ENCODE measurements around the gene SYT2.
"Not testable (repeated sequence)": the region's sequence is repeated elsewhere in the genome, so short reads cannot be mapped to it uniquely, and the experiment has no call there.

Gene SYT2

DNA sequence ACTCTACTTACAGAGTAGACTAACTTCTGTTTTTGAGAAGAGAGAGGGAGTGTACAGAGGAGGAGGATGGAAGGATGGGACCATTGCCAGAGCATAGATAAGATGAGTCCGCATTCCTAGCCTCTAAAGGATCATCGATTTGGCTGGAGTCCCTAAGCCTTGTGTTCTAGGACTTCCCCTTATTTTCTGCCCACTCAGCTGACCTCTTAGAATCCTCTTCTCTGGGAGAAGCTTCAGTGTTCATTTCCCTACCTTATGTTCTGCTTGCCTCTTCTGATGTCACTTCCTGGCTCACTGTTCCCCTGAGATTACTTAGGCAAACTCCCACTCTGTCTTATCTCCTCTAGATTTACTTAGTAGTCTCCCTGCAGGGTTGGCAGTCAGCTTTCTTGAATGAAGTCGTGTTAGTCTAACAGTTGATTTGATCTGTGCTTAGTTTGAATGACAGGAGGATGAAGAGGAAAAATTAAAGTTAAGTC is 156.7 kb downstream of the SYT2 start:
- intact Hi-C loops (cut with DNase I; ENCODE audit: low total_unique reads), result no loop called here
- no peaks in the 10 kb centered on the region for H3K36me3 ChIP-seq
- H3K27me3 ChIP-seq, result no peaks in the 10 kb centered on the region
- H3K9me3 ChIP-seq, result no peaks in the 10 kb centered on the region
- H3K4me1 ChIP-seq, result peaks cover 0 to 96% (median 49%) of the 10 kb centered on the region in 4 donors
- TF ChIP-seq, protein P1, sequence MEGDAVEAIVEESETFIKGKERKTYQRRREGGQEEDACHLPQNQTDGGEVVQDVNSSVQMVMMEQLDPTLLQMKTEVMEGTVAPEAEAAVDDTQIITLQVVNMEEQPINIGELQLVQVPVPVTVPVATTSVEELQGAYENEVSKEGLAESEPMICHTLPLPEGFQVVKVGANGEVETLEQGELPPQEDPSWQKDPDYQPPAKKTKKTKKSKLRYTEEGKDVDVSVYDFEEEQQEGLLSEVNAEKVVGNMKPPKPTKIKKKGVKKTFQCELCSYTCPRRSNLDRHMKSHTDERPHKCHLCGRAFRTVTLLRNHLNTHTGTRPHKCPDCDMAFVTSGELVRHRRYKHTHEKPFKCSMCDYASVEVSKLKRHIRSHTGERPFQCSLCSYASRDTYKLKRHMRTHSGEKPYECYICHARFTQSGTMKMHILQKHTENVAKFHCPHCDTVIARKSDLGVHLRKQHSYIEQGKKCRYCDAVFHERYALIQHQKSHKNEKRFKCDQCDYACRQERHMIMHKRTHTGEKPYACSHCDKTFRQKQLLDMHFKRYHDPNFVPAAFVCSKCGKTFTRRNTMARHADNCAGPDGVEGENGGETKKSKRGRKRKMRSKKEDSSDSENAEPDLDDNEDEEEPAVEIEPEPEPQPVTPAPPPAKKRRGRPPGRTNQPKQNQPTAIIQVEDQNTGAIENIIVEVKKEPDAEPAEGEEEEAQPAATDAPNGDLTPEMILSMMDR (IDR thresholded peaks at IDR 0.05), result no peak
- H3K27ac ChIP-seq, result peak overlapping the region; percentile 73 to 95
- DNase-seq, result no peak
- peak overlapping the region in 1 of 2 donors; percentile 16 for H3K4me3 ChIP-seq

DNA sequence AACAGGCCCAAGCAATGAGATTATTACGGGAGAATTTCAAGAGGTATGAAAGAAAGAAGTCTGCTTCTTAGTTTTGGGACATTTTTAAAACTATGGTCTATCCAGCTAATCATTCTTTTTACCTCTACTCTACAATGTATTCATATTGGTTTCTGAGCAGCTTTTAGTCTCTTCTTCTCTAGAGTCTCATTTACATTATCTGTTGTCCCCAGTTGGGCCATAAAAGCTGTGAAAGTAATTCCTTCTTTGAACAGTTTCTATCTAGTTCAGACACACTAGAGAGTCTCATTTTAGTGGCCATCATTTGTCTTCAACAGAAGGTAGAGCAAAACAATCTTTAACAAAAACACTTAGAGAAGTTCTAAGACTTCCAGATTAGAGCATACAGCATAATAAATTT is 157.2 kb downstream of the SYT2 start:
- H3K27me3 ChIP-seq; intact Hi-C loops (cut with DNase I; ENCODE audit: low total_unique reads); H3K36me3 ChIP-seq; H3K9me3 ChIP-seq; DNase-seq; H3K4me3 ChIP-seq: not testable (repeated sequence)
- Histone ChIP-seq H3K4me1 (peaks cover 0 to 96% (median 51%) of the 10 kb centered on the region in 4 donors), H3K27ac (peak overlapping the region; percentile 73 to 95)

DNA sequence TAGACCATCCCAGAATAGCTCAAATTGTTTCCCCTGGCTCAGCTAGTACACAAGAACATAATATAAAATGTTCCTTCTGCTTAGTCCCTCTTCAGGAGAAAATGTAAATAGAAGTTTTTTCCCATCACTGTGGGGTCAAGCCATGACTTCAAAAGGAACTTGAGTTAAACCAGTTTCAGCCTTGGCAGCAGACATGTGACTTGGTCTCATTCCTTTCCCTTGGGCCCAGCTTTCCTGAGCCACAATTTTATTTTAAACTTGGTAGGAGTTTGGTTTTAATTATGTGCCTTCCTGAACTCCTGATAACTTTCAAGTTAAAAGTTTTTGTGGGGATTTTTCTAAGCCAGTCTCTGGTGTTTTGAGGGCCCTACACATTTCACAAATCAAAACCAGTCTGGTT is 157.6 kb downstream of the SYT2 start:
- peaks cover 0 to 96% (median 52%) of the 10 kb centered on the region in 4 donors for H3K4me1 ChIP-seq
- intact Hi-C loops (cut with DNase I; ENCODE audit: low total_unique reads), result not testable (repeated sequence)

DNA sequence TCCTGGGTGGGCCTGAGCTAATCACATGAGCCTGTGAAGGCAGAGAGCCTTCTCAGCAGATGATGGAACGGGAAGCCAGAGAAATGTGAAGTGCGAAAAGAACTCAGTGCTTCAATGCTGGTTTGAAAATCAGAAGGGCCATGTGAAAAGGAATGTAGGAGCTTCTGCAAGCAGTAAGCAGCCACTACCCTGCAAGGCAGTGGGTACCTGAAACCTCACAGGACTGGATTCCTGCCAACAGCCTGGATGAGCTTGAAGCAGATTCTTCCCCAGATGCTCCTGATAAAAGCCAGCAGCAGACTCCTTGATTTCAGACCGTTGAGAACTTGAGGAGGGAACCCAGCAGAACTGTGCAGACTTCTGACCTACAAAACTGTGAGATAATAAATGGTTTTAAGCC is 158.6 kb downstream of the SYT2 start:
- TF ChIP-seq, protein P1 (IDR thresholded peaks at IDR 0.05), result no peak
- intact Hi-C loops (cut with DNase I; ENCODE audit: low total_unique reads), result no loop called here
- Histone ChIP-seq H3K4me3 (peak overlapping the region in 1 of 2 donors; percentile 16), H3K27ac (peak overlapping the region; percentile 73 to 95), H3K9me3 (no peaks in the 10 kb centered on the region), H3K27me3 (no peaks in the 10 kb centered on the region), H3K36me3 (no peaks in the 10 kb centered on the region), H3K4me1 (peaks cover 0 to 96% (median 47%) of the 10 kb centered on the region in 4 donors)
- DNase-seq, result no peak

More for the DNA sequence above, 157.6 kb downstream of the SYT2 start:
- DNase-seq, H3K36me3 ChIP-seq, H3K27me3 ChIP-seq, H3K4me3 ChIP-seq, H3K9me3 ChIP-seq: not testable (repeated sequence)
- H3K27ac ChIP-seq, result peak overlapping the region; percentile 73 to 95

DNA sequence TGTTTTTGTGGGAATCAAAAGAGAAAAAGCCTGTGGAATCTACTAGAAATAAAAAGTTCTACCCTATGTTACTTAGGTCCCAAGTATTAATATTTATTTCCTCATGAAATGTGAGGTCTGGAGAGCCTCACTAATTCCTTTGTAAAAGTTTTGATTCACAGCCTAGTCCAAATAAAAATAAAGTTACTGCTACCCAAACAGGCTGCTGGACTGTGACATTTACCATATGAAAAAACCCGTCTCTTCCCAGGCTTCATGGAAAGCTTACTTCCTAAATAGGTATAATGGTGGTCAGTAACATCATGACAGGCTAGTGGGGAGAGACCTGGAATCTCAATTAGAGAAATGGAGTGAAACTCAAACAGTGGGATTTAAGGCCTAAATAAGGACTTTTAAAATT is 160.2 kb downstream of the SYT2 start:
- intact Hi-C loops (cut with DNase I; ENCODE audit: low total_unique reads); H3K9me3 ChIP-seq; H3K27me3 ChIP-seq; DNase-seq; H3K36me3 ChIP-seq: not testable (repeated sequence)
- Histone ChIP-seq H3K4me3 (peak overlapping the region in 1 of 2 donors; percentile 18), H3K4me1 (peaks cover 0 to 95% (median 44%) of the 10 kb centered on the region in 4 donors), H3K27ac (peak overlapping the region; percentile 83 to 95)

DNA sequence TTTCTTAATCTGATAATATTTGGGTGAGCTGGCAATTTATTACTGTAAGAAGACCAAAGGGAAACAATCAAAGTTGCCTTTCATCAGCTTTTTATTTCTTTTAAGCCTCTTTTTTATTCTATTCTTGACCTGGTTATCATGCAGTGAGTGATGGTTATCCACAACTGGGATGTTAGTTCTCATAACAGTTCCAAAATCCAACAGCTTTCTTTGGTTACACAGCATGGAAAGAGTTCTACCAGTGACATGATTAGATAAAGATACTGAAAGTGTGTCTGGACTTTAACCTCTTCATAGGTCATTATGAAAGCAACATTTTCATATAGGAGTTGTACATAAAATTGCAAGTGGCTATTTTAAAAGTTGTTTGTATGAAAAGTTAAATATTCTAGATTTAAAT is 163.0 kb downstream of the SYT2 start:
- H3K27ac ChIP-seq, result peak overlapping the region; percentile 83 to 95
- TF ChIP-seq, protein P1 (IDR thresholded peaks at IDR 0.05), result no peak
- no peaks in the 10 kb centered on the region for H3K27me3 ChIP-seq
- intact Hi-C loops (cut with DNase I; ENCODE audit: low total_unique reads), result no loop called here
- peak overlapping the region; percentile 67 to 69 for H3K4me3 ChIP-seq
- no peaks in the 10 kb centered on the region for H3K9me3 ChIP-seq
- peaks cover 0 to 76% (median 27%) of the 10 kb centered on the region in 4 donors for H3K4me1 ChIP-seq
- DNase-seq, result no peak
- no peaks in the 10 kb centered on the region for H3K36me3 ChIP-seq

DNA sequence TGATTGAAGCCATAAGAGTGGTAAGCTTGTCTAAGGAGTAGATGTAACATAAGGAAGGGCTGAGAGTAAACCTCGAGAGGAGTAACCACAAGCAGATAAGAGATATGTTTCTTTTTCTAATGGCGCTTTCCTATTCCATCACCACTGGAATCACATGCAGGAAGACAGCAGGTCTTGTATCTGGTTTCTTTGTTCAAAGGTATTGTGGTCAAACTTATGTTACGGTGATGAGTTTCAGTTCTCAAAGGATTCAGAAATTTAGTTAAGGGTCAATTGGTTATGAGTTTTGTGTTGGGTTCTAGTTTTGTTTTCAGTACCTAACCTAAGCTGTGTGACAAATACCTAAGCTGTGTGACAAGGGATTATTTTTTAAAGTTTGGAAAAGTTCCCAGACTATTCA is 163.5 kb downstream of the SYT2 start:
- H3K9me3 ChIP-seq; intact Hi-C loops (cut with DNase I; ENCODE audit: low total_unique reads); DNase-seq; H3K27me3 ChIP-seq; H3K36me3 ChIP-seq: not testable (repeated sequence)
- peaks cover 0 to 72% (median 23%) of the 10 kb centered on the region in 4 donors for H3K4me1 ChIP-seq
- H3K4me3 ChIP-seq, result peak overlapping the region; percentile 67 to 69
- peak overlapping the region; percentile 83 to 95 for H3K27ac ChIP-seq

DNA sequence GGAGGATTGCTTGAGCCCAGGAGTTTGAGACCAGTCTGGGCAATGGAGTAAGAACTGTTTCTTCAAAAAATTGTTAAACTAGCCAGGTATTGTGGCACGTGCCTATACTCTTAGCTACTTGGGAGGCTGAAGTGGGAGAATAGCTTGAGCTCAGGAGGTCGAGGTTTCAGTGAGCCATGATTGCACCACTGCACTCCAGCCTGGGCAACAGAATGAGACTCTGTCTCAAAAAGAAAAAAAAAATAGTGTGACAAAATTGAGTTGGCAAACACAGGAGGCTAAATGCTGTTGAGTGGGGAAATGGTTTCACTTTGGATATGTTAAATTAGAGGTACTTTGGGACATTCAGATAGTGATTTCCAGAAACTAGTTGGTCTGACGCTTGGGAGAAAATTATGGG is 163.9 kb downstream of the SYT2 start:
- peaks cover 0 to 68% (median 20%) of the 10 kb centered on the region in 4 donors for H3K4me1 ChIP-seq
- H3K4me3 ChIP-seq, result peak overlapping the region; percentile 67 to 69
- H3K9me3 ChIP-seq; H3K27me3 ChIP-seq; intact Hi-C loops (cut with DNase I; ENCODE audit: low total_unique reads); H3K36me3 ChIP-seq: not testable (repeated sequence)
- DNase-seq, result peak in 1 of 2 donors; percentile 77
- H3K27ac ChIP-seq, result peak overlapping the region; percentile 83 to 95

DNA sequence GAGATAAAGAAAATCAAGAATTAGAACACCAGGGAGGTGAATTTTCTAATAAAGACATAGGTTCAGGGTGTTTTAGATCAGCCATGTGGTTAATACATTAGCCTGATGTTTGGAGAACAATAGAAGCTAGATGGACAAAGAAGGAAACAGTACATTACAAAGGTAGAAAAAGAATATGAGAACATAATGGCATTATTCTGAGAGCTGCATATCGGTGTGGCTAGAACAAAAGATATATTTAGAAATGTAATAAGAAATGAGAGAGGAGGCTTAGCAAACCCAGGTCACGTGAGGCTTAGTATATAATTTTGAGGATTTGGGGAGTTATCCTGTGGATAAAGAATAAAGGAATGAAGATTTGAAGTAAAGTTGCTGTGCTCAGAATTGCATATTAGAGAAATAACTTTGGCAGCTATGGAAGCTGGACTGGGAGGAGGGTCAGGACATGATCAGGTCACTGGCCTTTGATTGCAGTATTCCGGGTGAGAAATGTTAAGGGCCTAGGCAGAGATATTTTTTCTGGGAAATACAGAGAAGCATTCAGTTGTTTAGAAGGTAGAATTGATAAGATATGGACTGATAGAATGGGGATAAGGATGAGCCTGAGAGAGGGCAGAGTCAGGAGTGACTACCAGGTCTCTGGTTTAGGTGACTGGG is 164.5 kb downstream of the SYT2 start:
- DNase-seq; H3K36me3 ChIP-seq; H3K9me3 ChIP-seq; intact Hi-C loops (cut with DNase I; ENCODE audit: low total_unique reads); H3K27me3 ChIP-seq: not testable (repeated sequence)
- peak overlapping the region; percentile 83 to 95 for H3K27ac ChIP-seq
- H3K4me1 ChIP-seq, result peaks cover 0 to 63% (median 19%) of the 10 kb centered on the region in 4 donors
- peak overlapping the region; percentile 67 to 69 for H3K4me3 ChIP-seq

DNA sequence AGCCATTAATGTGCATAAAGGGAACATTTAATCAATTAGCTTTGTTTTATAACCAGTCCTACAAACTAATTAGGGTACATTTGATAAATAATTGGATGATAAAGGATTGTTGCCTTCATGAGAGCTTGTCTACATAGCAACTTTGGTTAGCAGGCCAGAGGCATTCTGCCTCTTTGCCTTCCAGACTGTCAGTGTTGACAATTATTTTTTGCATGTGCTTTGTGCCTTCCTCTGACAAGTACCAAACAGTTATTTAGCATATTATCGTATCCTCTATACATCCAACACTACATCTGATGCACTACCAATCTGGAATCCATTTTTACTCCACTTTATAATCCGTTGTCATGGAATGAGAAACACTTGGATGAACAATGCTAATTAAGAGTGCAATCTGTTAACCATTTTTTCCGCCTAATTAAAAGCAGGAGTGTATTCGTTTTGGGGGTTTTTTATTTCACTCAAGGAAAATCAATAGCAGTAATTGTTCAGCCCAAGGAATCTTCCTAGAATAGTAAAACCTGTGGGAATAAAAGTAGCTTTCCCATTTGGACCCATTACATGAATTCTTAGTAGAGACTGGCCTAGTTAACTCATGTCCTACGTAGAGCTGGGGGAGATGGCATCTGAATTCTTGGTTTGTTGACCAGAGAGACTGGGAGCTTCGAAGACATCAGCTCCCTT is 165.3 kb downstream of the SYT2 start:
- Histone ChIP-seq H3K27ac (peak overlapping the region; percentile 83 to 95), H3K4me1 (peaks cover 0 to 54% (median 14%) of the 10 kb centered on the region in 4 donors), H3K4me3 (peak overlapping the region; percentile 67 to 69)
- DNase-seq, H3K9me3 ChIP-seq, H3K36me3 ChIP-seq, H3K27me3 ChIP-seq: not testable (repeated sequence)
- intact Hi-C loops (cut with DNase I; ENCODE audit: low total_unique reads), result loop anchor here (5.0 kb wide), 1 partner anchor 38 kb away; no protein-coding TSS in a partner anchor

DNA sequence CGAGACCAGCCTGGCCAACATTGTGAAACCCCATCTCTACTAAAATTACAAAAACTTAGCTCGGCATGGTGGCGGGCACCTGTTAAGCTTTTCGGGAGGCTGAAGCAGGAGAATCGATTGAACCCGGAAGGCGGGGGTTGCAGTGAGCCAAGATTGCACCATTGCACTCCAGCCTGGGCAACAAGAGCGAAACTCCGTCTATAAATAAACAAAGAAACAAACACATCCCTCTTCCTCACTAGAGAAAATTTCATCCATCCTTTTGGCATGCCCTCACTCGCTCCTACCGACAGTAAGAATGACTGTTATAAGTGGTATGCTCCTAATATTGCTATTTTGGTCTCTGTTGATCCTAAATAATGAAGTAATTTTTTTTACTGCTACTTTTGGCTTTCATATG is 166.7 kb downstream of the SYT2 start:
- peak overlapping the region; percentile 83 to 95 for H3K27ac ChIP-seq
- not testable (repeated sequence) for H3K27me3 ChIP-seq
- DNase-seq, result peak in 1 of 2 donors; percentile 28

More for the DNA sequence above, 166.7 kb downstream of the SYT2 start:
- intact Hi-C loops (cut with DNase I; ENCODE audit: low total_unique reads), result loop anchor here (5.0 kb wide), 1 partner anchor 36 kb away; no protein-coding TSS in a partner anchor
- peak overlapping the region; percentile 67 to 69 for H3K4me3 ChIP-seq
- not testable (repeated sequence) for H3K36me3 ChIP-seq, H3K9me3 ChIP-seq
- H3K4me1 ChIP-seq, result peaks cover 0 to 47% (median 9%) of the 10 kb centered on the region in 4 donors
